Esophagus muscularis mucosa (tissue), 4 donors: ENCODE results near the gene PITRM1. TPM values are rescaled to one million over a fixed set of nuclear protein-coding genes. Genes with fewer than 3 reads are reported as not detected.

Experiments used
- DNase-seq: peaks from one replicate; pipeline ENCODE4 v3.0.0-alpha.2; 2017; ENCODE audit errors: extremely low spot score
- H3K27ac ChIP-seq, 4 donors: fragments of 200-600 bp; sonication (generic); replicated peaks in 1 of 4; 1 replicate in 3 of 4; 2 replicates in 1 of 4; pipeline ENCODE4 v1.5.1; 2016 to 2019; ENCODE audit warnings: mild to moderate bottlenecking in 1 of 4
- H3K27me3 ChIP-seq, 4 donors: fragments of 200-600 bp; sonication (generic); one replicate each; pipeline versions ENCODE4 v1.5.1 to v1.6.0; 2016 to 2019
- H3K36me3 ChIP-seq, 4 donors: fragments of 200-600 bp; sonication (generic); one replicate each; pipeline ENCODE4 v1.5.1; 2016 to 2019
- H3K4me1 ChIP-seq, 4 donors: fragments of 200-600 bp; sonication (generic); one replicate each; pipeline ENCODE4 v1.5.1; 2016 to 2019
- H3K4me3 ChIP-seq, 4 donors: fragments of 200-600 bp; sonication (generic); 1 replicate in 2 of 4; 2 replicates in 2 of 4; pipeline ENCODE4 v1.5.1; 2016 to 2019; ENCODE audit warnings: mild to moderate bottlenecking in 4 of 4, moderate library complexity in 1 of 4
- H3K9me3 ChIP-seq, 4 donors: fragments of 200-600 bp; sonication (generic); 1 replicate in 3 of 4; 2 replicates in 1 of 4; pipeline ENCODE4 v1.5.1; 2016 to 2019
- CTCF ChIP-seq, 3 experiments: fragments of 200-600 bp in 2 of 3; fragments of 450-650 bp in 1 of 3; sonication (generic) in 2 of 3; IDR thresholded peaks; one replicate each; pipeline ENCODE4 v1.5.1; 2017 to 2019; ENCODE audit warnings: antibody characterized with exemption in 3 of 3, mild to moderate bottlenecking in 2 of 3, moderate library complexity in 1 of 3
- EP300 ChIP-seq: sonication (generic); formaldehyde crosslinking; IDR thresholded peaks from one replicate; pipeline ENCODE4 v1.6.1; 2017; ENCODE audit warnings: antibody characterized with exemption
- POLR2A ChIP-seq: fragments of 450-650 bp; IDR thresholded peaks from one replicate; pipeline ENCODE4 v1.6.1; 2017; ENCODE audit warnings: antibody characterized with exemption, moderate library complexity, mild to moderate bottlenecking, low read depth
- POLR2AphosphoS5 ChIP-seq, 2 donors: sonication (generic); formaldehyde crosslinking; IDR thresholded peaks; one replicate each; pipeline ENCODE4 v1.6.1; 2017; ENCODE audit warnings: antibody characterized with exemption in 2 of 2
- WGBS: methylation state at CpG from one replicate; pipeline ENCODE4 v1.1.5; 2018; 5-methylcytosine and 5-hydroxymethylcytosine counted together
- intact Hi-C: fragments of 100-400 bp; cut with DNase I; formaldehyde crosslinking; loops from one replicate; pipeline ENCODE4 v1.15.1; 2023
- total RNA-seq, 4 donors: library from RNA; depleted of rRNA; stranded (reverse); fragments of >200 nt; gene quantifications; one replicate each; pipeline versions ENCODE4 v1.1.0 to v1.2.1, GENCODE V29; 2016

Gene PITRM1
- total RNA-seq, 4 donors from 2014 or later, result 75.5 to 103 (median 84.9) TPM

GRCh38 chr10:3113343-3113720 is 59.2 kb downstream of the PITRM1 start:
- Histone ChIP-seq H3K36me3 (peaks cover 32 to 94% (median 69%) of the 10 kb centered on the region in 4 donors), H3K4me1 (peaks cover 25 to 32% (median 29%) of the 10 kb centered on the region in 4 donors), H3K27me3 (no peaks in the 10 kb centered on the region), H3K9me3 (no peaks in the 10 kb centered on the region), H3K27ac (peak overlapping the region in 1 of 4 donors; percentile 1), H3K4me3 (no peak overlapping the region)
- DNase-seq, result no peak
- 94% methylated on average over 12 of the region's 19 CpGs for WGBS
- intact Hi-C loops, result no loop called here
- no peak for TF ChIP-seq POLR2AphosphoS5 (IDR thresholded peaks at IDR 0.05)
- no peak for TF ChIP-seq POLR2A
- TF ChIP-seq EP300, result no peak
- no peak for TF ChIP-seq CTCF (IDR thresholded peaks at IDR 0.05)

- H3K4me1 ChIP-seq, result peaks cover 26 to 36% (median 32%) of the 10 kb centered on the region in 4 donors
- TF ChIP-seq POLR2A (no peak), CTCF (IDR thresholded peaks at IDR 0.05) (no peak), POLR2AphosphoS5 (IDR thresholded peaks at IDR 0.05) (peak in 1 of 2 donors; percentile 51), EP300 (no peak)
- H3K9me3 ChIP-seq, result no peaks in the 10 kb centered on the region
- H3K27me3 ChIP-seq, result no peaks in the 10 kb centered on the region
- H3K27ac ChIP-seq, result peak overlapping the region in 3 of 4 donors; percentile 4 to 47 (median 43)
- H3K36me3 ChIP-seq, result peaks cover 32 to 86% (median 58%) of the 10 kb centered on the region in 4 donors
- WGBS, result 42% methylated on average over 15 of the region's 15 CpGs
- no peak for DNase-seq
- no peak overlapping the region for H3K4me3 ChIP-seq
- intact Hi-C loops, result no loop called here
Observed at GRCh38 chr10:3111621-3112163, 60.9 kb downstream of the PITRM1 start.

GRCh38 chr10:3110782-3111620 is 61.6 kb downstream of the PITRM1 start:
- H3K27me3 ChIP-seq, result no peaks in the 10 kb centered on the region
- intact Hi-C loops, result no loop called here
- H3K4me3 ChIP-seq, result no peak overlapping the region
- H3K4me1 ChIP-seq, result peaks cover 21 to 32% (median 26%) of the 10 kb centered on the region in 4 donors
- H3K36me3 ChIP-seq, result peaks cover 32 to 81% (median 55%) of the 10 kb centered on the region in 4 donors
- TF ChIP-seq POLR2A, result no peak
- no peak for TF ChIP-seq CTCF (IDR thresholded peaks at IDR 0.05)
- no peak for TF ChIP-seq POLR2AphosphoS5 (IDR thresholded peaks at IDR 0.05)
- TF ChIP-seq EP300, result no peak
- peak overlapping the region in 2 of 4 donors; percentile 43 to 47 for H3K27ac ChIP-seq
- no peak for DNase-seq
- no peaks in the 10 kb centered on the region for H3K9me3 ChIP-seq
- WGBS, result 84% methylated on average over 9 of the region's 9 CpGs

GRCh38 chr10:3109633-3110032 is 62.9 kb downstream of the PITRM1 start:
- DNase-seq, result no peak
- TF ChIP-seq CTCF (IDR thresholded peaks at IDR 0.05), result no peak
- no peak for TF ChIP-seq POLR2AphosphoS5 (IDR thresholded peaks at IDR 0.05)
- no peak for TF ChIP-seq POLR2A
- no peak for TF ChIP-seq EP300
- H3K4me3 ChIP-seq, result no peak overlapping the region
- peaks cover 24 to 36% (median 32%) of the 10 kb centered on the region in 4 donors for H3K4me1 ChIP-seq
- H3K36me3 ChIP-seq, result peaks cover 34 to 83% (median 60%) of the 10 kb centered on the region in 4 donors
- intact Hi-C loops, result no loop called here
- H3K27ac ChIP-seq, result peak overlapping the region in 2 of 4 donors; percentile 18 to 82
- 93% methylated on average over 12 of the region's 12 CpGs for WGBS
- no peaks in the 10 kb centered on the region for H3K9me3 ChIP-seq
- no peaks in the 10 kb centered on the region for H3K27me3 ChIP-seq
